ENCODE data around the gene CIB4.

CIB4 gene

DNA sequence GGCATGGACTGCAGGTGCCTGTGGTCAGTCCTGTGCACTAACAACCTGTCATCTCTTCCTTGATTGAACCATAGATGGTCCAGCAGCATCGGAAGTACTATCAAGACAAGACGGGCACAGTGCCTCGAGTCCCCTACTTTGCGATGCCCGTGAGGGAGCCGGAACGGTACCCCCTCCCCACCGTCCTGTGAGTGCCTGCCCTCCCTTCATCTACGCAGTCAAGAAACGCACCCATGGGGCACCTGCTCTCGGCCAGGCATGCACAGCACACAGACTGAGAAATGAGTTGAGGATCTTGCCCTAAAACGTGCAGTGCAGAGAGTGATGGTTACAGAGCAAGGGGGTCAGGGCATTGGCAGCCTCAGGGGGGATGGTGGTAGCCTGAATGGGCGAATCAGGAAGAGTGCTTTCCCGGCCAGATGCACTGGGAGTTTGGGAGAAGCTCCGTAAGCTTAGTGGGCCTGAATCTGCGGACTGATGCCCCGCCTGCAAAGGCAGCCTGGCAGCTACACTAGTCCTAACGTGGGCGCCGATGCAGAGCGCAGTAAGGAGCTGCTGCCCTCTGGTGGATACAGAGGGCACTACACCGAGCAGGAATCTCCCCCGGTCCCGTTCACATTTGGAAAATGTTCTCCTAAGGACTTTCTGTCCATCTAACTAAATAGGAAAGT lies 63.6 kb downstream of the CIB4 start:
- no peak for TF ChIP-seq GATA3 (IDR thresholded peaks at IDR 0.05; ENCODE audit: low read depth, low read length)
- TF ChIP-seq GATA2 (IDR thresholded peaks at IDR 0.05; ENCODE audit: low read depth, low read length) = no peak

DNA sequence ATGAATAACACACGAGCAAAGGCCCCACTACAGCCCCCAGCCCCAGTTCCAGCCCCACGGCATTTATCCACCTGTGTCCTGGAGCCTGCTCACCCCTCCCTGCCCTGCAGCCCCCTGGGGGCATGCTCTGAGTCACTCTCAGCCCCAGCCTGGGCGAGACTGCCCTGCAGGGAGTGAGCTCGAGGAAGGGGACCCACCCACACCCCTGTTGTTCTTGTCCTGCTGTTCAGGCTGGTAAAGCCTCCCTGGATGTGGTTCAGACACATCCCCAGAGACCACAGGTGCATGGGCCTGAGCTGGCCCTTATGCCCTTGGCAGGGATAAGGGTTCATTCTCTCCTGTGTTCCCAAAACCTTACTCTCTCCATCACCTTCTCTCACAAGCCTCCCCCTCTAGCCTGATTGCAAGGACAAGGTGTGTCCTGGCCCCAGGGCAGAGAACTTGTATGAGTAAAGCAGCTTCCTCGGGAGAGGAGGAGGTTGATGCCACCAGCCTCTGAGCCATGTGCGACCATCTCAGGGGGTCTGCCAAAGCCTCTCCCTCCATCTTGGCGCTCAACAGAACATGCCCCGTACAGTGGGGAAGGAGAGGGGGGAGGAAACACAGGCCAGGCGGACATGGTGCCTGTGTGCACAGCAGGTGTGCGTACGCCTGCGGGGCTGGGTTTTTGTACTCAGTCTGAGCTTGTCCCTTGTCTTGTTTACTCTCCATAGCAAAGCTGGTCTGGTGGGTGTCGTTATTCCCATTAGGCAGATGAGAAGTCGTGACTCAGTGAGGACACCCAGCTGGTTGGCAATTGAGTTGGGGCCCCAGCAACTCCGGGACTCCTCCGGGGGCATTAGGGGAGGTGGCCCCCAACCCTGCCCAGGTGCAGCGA lies 64.4 kb downstream of the CIB4 start:
- TF ChIP-seq GATA2 (IDR thresholded peaks at IDR 0.05; ENCODE audit: low read depth, low read length) (no peak), GATA3 (IDR thresholded peaks at IDR 0.05; ENCODE audit: low read depth, low read length) (no peak)

DNA sequence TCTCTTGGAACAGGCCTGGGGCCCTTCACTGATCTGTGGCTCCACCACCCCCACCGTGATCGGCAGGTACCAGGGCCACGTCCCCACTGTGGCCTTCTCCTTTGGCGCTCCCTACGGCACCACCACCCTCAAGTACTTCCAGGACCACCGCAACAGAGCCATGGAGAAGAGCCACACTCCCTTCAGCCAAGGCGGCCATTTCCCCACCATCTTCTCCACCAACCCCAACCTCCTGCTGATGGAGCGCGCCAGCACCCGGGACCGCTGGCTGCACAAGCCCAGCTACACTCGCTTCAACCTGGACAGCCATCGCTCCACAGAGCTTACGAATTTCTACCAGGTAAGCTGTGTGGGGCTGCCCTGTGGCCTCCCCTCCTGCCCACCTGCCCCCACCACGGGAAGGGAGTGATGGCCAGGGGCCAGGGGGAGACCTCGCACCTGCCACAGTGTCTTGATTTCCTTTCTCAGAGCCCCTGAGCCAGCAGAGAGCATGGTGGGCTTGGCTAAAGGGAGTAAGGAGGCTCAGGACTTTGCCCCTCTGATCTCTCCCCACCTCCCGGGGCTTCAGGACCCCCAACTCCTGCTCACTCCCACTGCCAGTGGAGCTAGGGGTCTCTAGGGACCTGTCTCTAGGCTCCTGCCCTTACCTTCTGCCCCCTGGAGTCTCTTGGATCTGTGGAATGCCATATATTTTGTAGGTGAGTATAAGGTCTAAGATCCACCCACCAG lies 65.2 kb downstream of the CIB4 start:
- TF ChIP-seq GATA2 (IDR thresholded peaks at IDR 0.05; ENCODE audit: low read depth, low read length) (no peak), GATA3 (IDR thresholded peaks at IDR 0.05; ENCODE audit: low read depth, low read length) (no peak)

DNA sequence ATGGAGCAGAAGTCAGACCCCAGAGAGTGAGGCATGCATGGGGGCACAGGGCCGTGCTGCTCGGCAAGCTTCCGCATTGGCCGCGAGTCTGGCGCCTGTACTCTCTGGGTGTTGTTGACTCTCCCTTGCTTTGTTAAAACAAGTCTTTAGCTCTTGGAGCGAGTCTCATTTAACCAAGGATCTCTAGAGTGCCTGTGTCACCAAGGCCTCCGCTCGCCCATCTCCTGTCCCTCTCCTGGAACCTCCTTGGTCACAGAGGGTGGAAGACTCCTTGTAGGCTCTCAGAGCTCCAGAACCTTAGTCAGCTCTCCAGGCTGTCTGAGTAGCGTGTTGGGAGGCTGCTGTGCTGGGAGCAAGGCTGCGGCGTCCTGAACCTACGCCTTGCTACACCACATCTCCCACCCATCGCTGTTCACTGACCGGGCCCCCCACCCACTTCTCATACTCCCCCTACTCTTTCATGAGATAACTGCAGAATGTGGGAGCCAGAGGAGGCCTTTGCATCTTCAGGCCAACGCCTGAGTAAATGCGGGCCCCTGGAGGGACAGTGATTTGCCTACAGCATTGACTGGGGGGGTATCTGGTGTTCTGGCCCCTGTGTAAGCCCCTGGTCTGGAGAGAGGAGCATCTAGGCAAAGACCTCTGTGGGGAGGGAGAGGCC lies 66.1 kb downstream of the CIB4 start:
- TF ChIP-seq GATA3 (IDR thresholded peaks at IDR 0.05; ENCODE audit: low read depth, low read length) (no peak), GATA2 (IDR thresholded peaks at IDR 0.05; ENCODE audit: low read depth, low read length) (no peak)

DNA sequence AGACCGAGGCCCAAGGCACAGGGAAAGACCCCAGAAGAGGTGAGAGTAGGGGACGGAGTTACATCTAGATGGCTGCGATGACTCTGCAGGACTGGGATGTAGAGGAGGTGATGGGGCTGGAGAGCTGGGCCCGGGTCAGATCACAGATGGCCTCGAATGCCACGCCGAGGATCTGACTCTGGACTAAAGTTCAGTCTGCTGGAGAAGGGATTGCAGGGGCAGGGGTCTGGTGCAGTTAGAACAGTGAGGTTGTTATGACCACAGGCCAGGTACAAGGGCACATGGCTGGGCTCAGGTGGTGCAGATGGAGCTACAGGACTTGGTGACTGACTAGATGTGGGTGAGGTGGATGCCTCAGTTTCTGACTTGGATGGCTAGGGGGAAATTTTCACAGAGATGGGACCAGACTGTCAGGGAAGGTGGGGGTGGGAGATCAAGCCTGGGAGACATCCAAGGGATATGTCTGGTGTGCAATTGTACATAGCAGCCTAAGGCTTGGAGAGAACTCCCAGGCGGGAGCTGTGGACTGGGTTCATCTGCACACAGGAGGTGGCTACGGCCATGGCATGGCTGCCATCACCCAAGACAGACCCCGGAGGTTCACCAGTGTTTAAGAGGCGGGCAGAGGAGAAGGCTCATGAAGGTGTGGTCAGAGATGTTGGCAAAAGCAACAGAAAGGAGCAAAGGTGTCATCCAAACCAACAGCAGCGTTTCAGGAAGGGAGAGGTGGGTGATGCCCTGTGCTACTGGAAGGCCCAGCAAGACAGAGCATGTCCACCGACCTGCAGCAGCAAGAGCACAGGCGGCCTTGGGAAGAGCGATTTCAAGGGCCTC lies 66.9 kb downstream of the CIB4 start:
- TF ChIP-seq GATA2 (IDR thresholded peaks at IDR 0.05; ENCODE audit: low read depth, low read length) (no peak), GATA3 (IDR thresholded peaks at IDR 0.05; ENCODE audit: low read depth, low read length) (no peak)

DNA sequence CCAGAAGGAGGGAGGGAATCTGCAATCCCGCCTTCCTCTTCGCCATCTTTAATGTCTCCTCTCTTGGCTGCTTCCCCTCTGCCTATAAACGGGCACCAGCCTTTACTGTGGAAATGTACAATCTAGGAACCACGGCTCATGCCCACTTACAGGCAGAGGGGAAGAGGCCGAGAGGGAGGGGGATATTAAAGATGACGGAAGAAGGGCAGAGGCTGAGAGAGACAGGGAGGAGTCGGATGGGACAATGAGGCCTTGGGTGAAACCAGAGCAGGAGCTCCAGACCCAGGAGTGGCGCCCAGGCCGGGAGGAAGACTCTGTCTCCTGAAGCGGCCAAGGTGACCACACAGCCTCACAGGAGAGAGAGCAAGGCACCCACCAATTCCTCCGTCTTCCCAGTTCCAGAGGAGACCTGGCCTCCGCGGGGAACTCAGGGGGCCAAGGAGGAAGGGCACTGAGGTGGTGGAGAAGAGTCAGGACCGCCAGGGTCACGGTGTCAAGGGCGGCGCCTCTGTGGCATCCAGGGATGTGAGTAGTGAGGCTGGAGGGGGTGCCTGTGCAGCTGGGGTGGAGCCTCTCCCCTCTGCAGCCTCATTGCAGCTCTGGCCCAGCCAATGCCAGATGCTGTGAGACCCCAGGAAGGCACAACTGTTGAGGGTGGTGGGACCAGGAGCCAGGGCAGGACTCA lies 67.8 kb downstream of the CIB4 start:
- TF ChIP-seq GATA2 (IDR thresholded peaks at IDR 0.05; ENCODE audit: low read depth, low read length) (no peak), GATA3 (IDR thresholded peaks at IDR 0.05; ENCODE audit: low read depth, low read length) (no peak)

DNA sequence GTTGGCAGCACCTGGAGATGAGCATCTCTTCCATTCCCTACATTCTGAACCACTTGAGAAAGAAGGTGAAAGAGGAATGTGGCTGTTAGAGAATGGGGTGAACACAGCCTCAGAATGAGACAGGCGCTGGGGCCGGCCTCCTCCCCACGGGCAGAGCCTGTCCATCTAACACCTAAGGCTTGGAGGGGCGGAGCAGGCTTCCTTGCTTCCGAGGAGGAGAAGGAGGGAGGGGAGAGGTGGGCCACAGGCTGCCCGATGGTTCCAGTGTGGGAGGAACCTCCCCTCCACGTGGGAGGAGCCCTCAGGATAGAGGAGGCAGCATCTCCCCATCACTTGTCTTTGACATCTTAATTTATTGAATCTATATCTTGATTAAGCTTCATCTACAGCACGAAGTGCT lies 68.6 kb downstream of the CIB4 start:
- TF ChIP-seq GATA3 (IDR thresholded peaks at IDR 0.05; ENCODE audit: low read depth, low read length) (no peak), GATA2 (IDR thresholded peaks at IDR 0.05; ENCODE audit: low read depth, low read length) (no peak)

DNA sequence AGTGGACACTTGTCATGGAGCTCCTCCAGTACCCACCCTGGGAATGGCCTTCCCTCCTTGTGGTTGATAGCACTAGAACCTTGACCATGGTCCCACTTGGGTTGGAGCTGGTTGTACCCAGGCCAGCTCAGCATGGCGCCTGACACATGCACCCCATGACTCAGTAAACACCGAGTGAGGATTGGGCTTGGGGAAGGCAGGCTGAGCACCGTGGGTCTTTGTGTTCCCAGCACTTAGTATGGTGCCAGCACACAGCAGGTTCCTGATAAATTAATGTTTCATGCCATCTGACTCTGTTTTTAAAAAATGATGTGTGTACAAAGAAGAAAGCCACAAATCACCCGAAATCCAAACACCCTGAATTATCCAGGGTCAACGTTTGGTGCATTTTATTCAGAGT lies 69.8 kb downstream of the CIB4 start:
- TF ChIP-seq GATA3 (IDR thresholded peaks at IDR 0.05; ENCODE audit: low read depth, low read length) (no peak), GATA2 (IDR thresholded peaks at IDR 0.05; ENCODE audit: low read depth, low read length) (no peak)

DNA sequence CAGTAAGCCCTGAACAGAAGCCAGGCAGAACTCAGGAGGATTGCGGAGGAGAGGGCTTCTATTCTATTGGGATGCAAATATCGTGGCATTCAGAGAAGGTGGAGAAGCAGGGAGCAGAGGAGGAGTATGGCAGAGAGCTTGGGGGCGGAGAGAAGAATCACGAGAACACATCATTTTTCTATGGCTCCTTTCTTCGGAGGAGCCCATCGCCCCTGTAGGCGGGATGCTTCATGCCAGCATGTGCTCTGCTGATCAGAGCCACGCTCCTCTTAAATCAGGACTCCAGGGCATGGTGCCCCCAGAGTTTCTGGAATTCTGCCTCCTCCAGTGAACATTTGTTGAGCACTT lies 71.1 kb downstream of the CIB4 start:
- TF ChIP-seq GATA2 (IDR thresholded peaks at IDR 0.05; ENCODE audit: low read depth, low read length) (no peak), GATA3 (IDR thresholded peaks at IDR 0.05; ENCODE audit: low read depth, low read length) (no peak)

DNA sequence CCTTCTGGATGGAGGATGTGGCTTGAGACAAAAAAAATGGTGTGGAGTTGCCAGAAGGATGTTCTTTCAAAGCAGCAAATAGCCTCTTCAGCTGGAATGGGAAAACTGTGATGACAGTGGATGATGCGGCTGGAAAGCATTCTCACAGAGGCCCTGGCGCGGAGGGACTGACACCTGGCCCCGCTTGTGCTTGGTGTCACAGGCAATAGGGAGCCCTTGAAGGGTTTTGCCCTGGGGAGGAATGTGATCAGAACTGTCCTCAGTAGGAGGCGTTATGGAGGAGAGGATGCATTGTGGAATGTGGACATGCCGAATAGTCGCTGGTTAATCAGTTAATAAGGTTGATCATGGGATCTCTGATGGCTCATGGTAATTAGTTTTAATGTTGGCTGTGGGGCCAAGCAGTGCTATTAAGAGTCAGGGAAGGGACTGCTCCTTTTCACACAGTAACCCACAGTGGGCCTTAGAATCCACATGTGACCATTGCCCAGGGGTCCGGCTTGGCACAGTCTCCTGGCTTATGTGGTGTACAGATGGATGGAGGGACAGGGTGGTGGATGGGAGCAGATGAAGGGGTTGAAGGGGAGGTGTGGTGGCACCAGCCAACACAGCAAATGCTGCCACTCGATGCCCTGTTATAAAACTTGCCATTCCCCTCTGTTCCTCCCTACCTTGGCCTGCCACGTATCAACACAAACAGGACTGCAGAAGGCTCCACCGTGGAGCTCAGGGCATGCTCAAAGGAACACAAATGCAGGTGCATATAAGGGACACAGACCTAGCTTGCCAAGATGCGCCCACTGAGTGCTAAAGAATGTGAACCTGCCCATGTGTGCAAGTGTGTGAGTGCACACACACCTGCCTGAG lies 71.7 kb downstream of the CIB4 start:
- TF ChIP-seq GATA2 (IDR thresholded peaks at IDR 0.05; ENCODE audit: low read depth, low read length) (no peak), GATA3 (IDR thresholded peaks at IDR 0.05; ENCODE audit: low read depth, low read length) (no peak)

DNA sequence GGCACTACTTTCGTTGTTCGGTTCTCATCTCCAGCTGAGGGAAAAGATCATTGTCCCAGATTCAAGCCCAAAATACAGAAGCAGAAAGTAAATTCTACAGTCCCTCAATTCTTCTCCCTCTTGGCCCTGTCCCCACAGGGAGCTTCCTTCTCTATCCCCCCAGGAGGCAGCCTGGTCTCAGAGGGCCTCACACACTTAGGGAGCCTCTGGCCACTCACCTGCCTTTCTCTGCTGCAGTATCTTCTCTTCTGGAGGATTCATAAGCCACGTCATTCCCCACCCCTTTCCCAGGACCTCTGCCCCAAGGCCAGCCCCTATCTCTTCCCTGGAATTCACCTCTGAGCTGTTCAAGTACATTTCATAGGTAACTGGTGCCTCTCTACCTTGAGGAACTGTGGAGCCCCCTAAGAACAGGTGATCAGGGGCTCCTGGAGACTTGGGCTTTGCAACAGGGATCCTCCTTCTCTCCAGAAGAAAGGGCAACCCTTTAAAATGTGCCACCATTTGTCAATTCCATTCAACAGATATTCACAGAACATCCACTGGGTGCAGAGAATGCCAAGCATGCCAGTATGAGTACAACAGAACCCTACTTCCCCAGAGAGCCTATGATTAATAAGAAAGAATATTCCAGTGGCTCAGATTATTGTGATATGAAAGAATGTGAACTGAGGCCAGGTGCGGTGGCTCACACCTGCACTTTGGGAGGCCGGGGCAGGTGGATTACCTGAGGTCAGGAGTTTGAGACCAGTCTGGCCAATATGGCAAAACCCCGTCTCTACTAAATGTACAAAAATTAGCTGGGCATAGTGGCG lies 72.9 kb downstream of the CIB4 start:
- TF ChIP-seq GATA2 (IDR thresholded peaks at IDR 0.05; ENCODE audit: low read depth, low read length) (no peak), GATA3 (IDR thresholded peaks at IDR 0.05; ENCODE audit: low read depth, low read length) (no peak)
